Measurements from ENCODE around the gene IDE. TPM values are rescaled to one million over a fixed set of nuclear protein-coding genes. Genes with fewer than 3 reads are reported as not detected.
A peak's percentile ranks its signal among the peaks of the same experiment; 100 is the strongest.
"Not testable (repeated sequence)": the region's sequence is repeated elsewhere in the genome, so short reads cannot be mapped to it uniquely, and the experiment has no call there.

The IDE gene
- total RNA-seq, 4 donors from 2014 or later, result 22.1 to 32.9 (median 24.4) TPM

GRCh38 chr10:92573091-92573797, 649 bp downstream of the IDE start:
- peak; percentile 38 for DNase-seq
- Histone ChIP-seq H3K9me3 (no peaks in the 10 kb centered on the region), H3K27me3 (no peaks in the 10 kb centered on the region), H3K36me3 (no peaks in the 10 kb centered on the region), H3K27ac (peak overlapping the region; percentile 92 to 96 (median 94)), H3K4me1 (peaks cover 5 to 49% (median 16%) of the 10 kb centered on the region in 4 donors), H3K4me3 (peak overlapping the region; percentile 65 to 97 (median 76))
- in situ Hi-C loops (cut with MboI; ENCODE audit: low pct_ligation_motif_present in 1 of 4, low pct_unique_long_range_greater_than_20kb in 1 of 4, low sequenced_read_pairs in 3 of 4), result loop anchor here in 2 of 4 donors (5.0 to 10.0 kb wide), 2 partner anchors 56 to 58 kb away; no protein-coding TSS in a partner anchor
- intact Hi-C loops (cut with DNase I; ENCODE audit: low total_unique reads), result no loop called here
- 1% methylated on average over 52 of the region's 56 CpGs; no CpG with 5 or more reads in 1 of the 2 donors for WGBS, 2 donors (ENCODE audit: low coverage in 1 of 2)
- TF ChIP-seq POLR2A (IDR thresholded peaks at IDR 0.05), result no peak
- no peak for TF ChIP-seq EP300 (IDR thresholded peaks at IDR 0.05; ENCODE audit: low read depth)
- no peak for TF ChIP-seq POLR2AphosphoS5 (IDR thresholded peaks at IDR 0.05)
- TF ChIP-seq CTCF (IDR thresholded peaks at IDR 0.05), result peak in 3 of 5 experiments; percentile 21 to 38 (median 24)

DNA sequence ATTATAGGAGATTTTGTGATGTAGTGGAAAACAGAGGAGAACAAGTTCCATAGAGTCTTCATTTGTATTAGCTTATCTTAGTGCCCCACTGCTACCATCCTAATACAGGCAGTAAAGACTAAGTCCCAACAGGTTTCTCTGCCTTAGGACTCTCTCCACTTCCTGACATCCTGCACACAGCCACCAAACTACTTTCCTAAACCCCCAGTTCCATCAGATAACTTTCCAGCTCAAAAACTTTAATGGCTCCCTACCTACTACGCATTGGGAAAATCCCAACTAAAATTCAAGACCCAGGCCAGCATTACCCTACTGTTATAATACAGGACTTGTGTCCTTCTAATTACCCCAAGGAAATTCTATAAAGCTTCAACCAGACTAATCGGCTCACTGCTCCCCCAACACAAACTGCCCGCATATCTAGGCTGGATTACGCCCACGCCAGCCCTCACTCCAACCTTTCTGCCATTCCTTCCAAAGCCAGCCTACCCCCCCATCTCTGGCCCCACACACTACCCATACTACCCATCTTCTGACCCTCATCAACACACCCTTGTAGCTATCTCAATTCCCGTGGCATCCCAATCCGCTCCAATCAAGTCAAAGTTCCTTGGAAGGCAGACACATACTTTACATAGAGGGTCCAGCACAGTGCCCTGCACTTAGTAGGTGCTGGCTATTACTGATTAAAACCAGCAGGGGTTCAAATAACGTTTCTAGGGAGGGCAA, 1.4 kb downstream of the IDE start:
- no peaks in the 10 kb centered on the region for H3K27me3 ChIP-seq
- H3K9me3 ChIP-seq, result no peaks in the 10 kb centered on the region
- no peak for DNase-seq
- peak overlapping the region; percentile 65 to 97 (median 76) for H3K4me3 ChIP-seq
- in situ Hi-C loops (cut with MboI; ENCODE audit: low pct_ligation_motif_present in 1 of 4, low pct_unique_long_range_greater_than_20kb in 1 of 4, low sequenced_read_pairs in 3 of 4), result loop anchor here in 2 of 4 donors (5.0 to 10.0 kb wide), 2 partner anchors 55 to 58 kb away; no protein-coding TSS in a partner anchor
- intact Hi-C loops (cut with DNase I; ENCODE audit: low total_unique reads), result no loop called here
- peaks cover 5 to 56% (median 17%) of the 10 kb centered on the region in 4 donors for H3K4me1 ChIP-seq
- no peaks in the 10 kb centered on the region for H3K36me3 ChIP-seq
- H3K27ac ChIP-seq, result peak overlapping the region; percentile 92 to 96 (median 94)
- TF ChIP-seq POLR2AphosphoS5 (IDR thresholded peaks at IDR 0.05) (no peak), EP300 (IDR thresholded peaks at IDR 0.05; ENCODE audit: low read depth) (no peak), CTCF (IDR thresholded peaks at IDR 0.05) (peak in 1 of 5 experiments; percentile 20)
- WGBS, 2 donors (ENCODE audit: low coverage in 1 of 2), result 67 to 86% methylated on average over 6 to 8 of the region's 8 CpGs

- no peak for TF ChIP-seq EP300 (IDR thresholded peaks at IDR 0.05; ENCODE audit: low read depth)
- no peak for TF ChIP-seq POLR2A (IDR thresholded peaks at IDR 0.05)
- no peaks in the 10 kb centered on the region for H3K27me3 ChIP-seq
- no peak overlapping the region for H3K27ac ChIP-seq
- peaks cover 5 to 57% (median 17%) of the 10 kb centered on the region in 4 donors for H3K4me1 ChIP-seq
- WGBS, 2 donors (ENCODE audit: low coverage in 1 of 2), result 50 to 61% methylated on average over 1 to 2 of the region's 2 CpGs
- intact Hi-C loops (cut with DNase I; ENCODE audit: low total_unique reads) (no loop called here), in situ Hi-C loops (cut with MboI; ENCODE audit: low pct_ligation_motif_present in 1 of 4, low pct_unique_long_range_greater_than_20kb in 1 of 4, low sequenced_read_pairs in 3 of 4) (loop anchor here in 2 of 4 donors (5.0 to 10.0 kb wide), 2 partner anchors 54 to 57 kb away; no protein-coding TSS in a partner anchor)
- H3K9me3 ChIP-seq, result no peaks in the 10 kb centered on the region
- no peak overlapping the region for H3K4me3 ChIP-seq
- H3K36me3 ChIP-seq, result no peaks in the 10 kb centered on the region
- DNase-seq, result no peak
Measured at GRCh38 chr10:92571649-92572048, 2.2 kb downstream of the IDE start.

- H3K9me3 ChIP-seq; H3K27ac ChIP-seq; DNase-seq; H3K27me3 ChIP-seq; H3K36me3 ChIP-seq; H3K4me3 ChIP-seq; intact Hi-C loops (cut with DNase I; ENCODE audit: low total_unique reads): not testable (repeated sequence)
- H3K4me1 ChIP-seq, result peaks cover 0 to 50% (median 15%) of the 10 kb centered on the region in 4 donors
- in situ Hi-C loops (cut with MboI; ENCODE audit: low pct_ligation_motif_present in 1 of 4, low pct_unique_long_range_greater_than_20kb in 1 of 4, low sequenced_read_pairs in 3 of 4), result loop anchor here in 2 of 4 donors (5.0 to 10.0 kb wide), 2 partner anchors 52 to 55 kb away; no protein-coding TSS in a partner anchor
- WGBS, 2 donors (ENCODE audit: low coverage in 1 of 2), result 100% methylated on average over 5 of the region's 5 CpGs
Measured at GRCh38 chr10:92569663-92570062, 4.2 kb downstream of the IDE start.

DNA sequence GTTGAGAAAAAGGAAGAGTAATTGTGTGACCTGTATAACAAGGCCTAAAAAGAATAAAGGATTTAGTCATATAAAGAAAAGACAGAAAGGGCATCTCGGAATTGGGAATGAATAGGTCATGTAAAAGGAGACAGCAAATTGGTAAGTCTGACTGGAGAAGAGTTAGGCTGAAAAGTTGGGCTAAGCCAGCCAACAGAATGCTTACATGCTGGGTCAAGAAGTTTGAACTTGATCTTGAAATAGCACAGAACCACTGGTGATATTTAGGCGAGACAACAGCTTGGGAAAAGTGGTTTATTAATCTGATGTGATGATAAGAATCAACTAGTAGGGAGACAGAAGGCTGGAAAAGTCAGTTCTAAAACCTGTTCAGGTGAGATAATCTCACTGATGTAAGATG, 4.8 kb downstream of the IDE start:
- Histone ChIP-seq H3K4me1 (peaks cover 0 to 48% (median 15%) of the 10 kb centered on the region in 4 donors), H3K4me3 (no peak overlapping the region), H3K27me3 (no peaks in the 10 kb centered on the region), H3K36me3 (no peaks in the 10 kb centered on the region), H3K9me3 (no peaks in the 10 kb centered on the region), H3K27ac (no peak overlapping the region)
- WGBS, 2 donors (ENCODE audit: low coverage in 1 of 2), result 85 to 87% methylated on average over 2 of the region's 2 CpGs
- no peak for DNase-seq
- no peak for TF ChIP-seq CTCF (IDR thresholded peaks at IDR 0.05)
- TF ChIP-seq POLR2AphosphoS5 (IDR thresholded peaks at IDR 0.05), result no peak
- TF ChIP-seq EP300 (IDR thresholded peaks at IDR 0.05; ENCODE audit: low read depth), result no peak
- TF ChIP-seq POLR2A (IDR thresholded peaks at IDR 0.05), result no peak
- intact Hi-C loops (cut with DNase I; ENCODE audit: low total_unique reads), result no loop called here
- in situ Hi-C loops (cut with MboI; ENCODE audit: low pct_ligation_motif_present in 1 of 4, low pct_unique_long_range_greater_than_20kb in 1 of 4, low sequenced_read_pairs in 3 of 4), result no loop called here

All from transverse colon (tissue), 4 donors.